ENCODE data around the gene MLYCD.
A peak's percentile ranks its signal among the peaks of the same experiment; 100 is the strongest.

Gene MLYCD

DNA sequence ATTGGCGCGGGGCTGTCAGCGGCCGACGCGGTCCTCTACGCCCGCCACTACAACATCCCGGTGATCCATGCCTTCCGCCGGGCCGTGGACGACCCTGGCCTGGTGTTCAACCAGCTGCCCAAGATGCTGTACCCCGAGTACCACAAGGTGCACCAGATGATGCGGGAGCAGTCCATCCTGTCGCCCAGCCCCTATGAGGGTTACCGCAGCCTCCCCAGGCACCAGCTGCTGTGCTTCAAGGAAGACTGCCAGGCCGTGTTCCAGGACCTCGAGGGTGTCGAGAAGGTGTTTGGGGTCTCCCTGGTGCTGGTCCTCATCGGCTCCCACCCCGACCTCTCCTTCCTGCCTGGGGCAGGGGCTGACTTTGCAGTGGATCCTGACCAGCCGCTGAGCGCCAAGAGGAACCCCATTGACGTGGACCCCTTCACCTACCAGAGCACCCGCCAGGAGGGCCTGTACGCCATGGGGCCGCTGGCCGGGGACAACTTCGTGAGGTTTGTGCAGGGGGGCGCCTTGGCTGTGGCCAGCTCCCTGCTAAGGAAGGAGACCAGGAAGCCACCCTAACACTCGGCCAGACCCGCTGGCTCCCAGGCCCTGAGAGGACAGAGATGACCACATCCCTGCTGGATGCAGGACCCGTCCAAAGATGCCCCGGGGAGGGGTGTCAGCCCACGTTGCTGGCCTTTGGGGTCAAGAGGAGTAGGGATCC, 66.7 kb downstream of the MLYCD start:
- Mint-ChIP-seq H3K36me3 (no peaks in the 10 kb centered on the region), H3K4me3 (no peak overlapping the region), H3K9me3 (no peaks in the 10 kb centered on the region), H3K27me3 (peaks cover 41% of the 10 kb centered on the region), H3K27ac (no peak overlapping the region), H3K4me1 (peaks cover 2% of the 10 kb centered on the region)
- DNase-seq, result no peak
- CTCF ChIA-PET, result interaction anchor here (0.6 kb wide), 1 partner anchor 346 kb away, joined by 3 read pairs; no protein-coding TSS in a partner anchor

DNA sequence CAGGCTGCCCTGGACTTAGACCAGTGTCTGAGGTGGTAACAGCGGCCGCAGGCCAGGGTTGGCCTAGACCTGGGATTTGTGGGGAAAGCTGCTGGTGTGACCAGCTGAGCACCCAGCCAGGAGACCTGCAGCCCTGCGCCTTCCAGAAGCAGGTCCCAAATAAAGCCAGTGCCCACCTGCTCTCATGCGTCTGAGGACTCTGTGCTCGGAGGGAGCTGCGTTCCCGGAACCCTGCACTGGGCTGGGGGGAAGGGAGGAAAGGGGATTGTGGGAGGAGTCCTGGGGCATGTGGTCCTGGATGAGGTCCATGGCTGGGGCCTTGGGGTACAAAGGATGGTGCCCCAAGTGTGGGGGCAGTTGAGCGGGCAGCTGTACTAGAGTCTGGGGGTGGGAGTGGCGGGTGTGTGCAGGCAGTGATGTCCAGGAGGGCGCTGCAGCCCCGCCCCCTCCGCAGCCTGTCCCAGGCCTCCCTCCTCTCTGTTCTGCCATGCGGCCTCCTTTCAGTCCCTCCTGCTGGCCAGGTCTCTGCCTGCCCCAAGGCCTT, 67.3 kb downstream of the MLYCD start:
- no peak overlapping the region for H3K4me3 Mint-ChIP-seq
- no peak overlapping the region for H3K27ac Mint-ChIP-seq
- H3K36me3 Mint-ChIP-seq, result no peaks in the 10 kb centered on the region
- no peak for DNase-seq
- CTCF ChIA-PET, result interaction anchor here (1.2 kb wide), 1 partner anchor 13 kb away, joined by 4 read pairs; the partner anchor contains the start of gene OSGIN1
- H3K4me1 Mint-ChIP-seq, result peaks cover 2% of the 10 kb centered on the region
- H3K27me3 Mint-ChIP-seq, result peaks cover 46% of the 10 kb centered on the region
- no peaks in the 10 kb centered on the region for H3K9me3 Mint-ChIP-seq

- H3K27me3 Mint-ChIP-seq, result peaks cover 53% of the 10 kb centered on the region
- peaks cover 2% of the 10 kb centered on the region for H3K4me1 Mint-ChIP-seq
- H3K4me3 Mint-ChIP-seq, result no peak overlapping the region
- CTCF ChIA-PET, result interaction anchor here (1.2 kb wide), 1 partner anchor 14 kb away, joined by 4 read pairs; the partner anchor contains the start of gene OSGIN1
- no peaks in the 10 kb centered on the region for H3K36me3 Mint-ChIP-seq
- no peak overlapping the region for H3K27ac Mint-ChIP-seq
- no peaks in the 10 kb centered on the region for H3K9me3 Mint-ChIP-seq
- no peak for DNase-seq
Observed at GRCh38 chr16:83967091-83967490, 68.2 kb downstream of the MLYCD start.

GRCh38 chr16:83967838-83968305, 69.0 kb downstream of the MLYCD start, which contains the start of gene NECAB2:
Gene NECAB2 (plus strand): TSS chr16:83968244. CDS start chr16:83968649, 405 bp downstream.
- H3K4me3 Mint-ChIP-seq, result no peak within 1 kb of the TSS
- no peaks in the 10 kb centered on the region for H3K9me3 Mint-ChIP-seq
- peak; percentile 42 for DNase-seq
- no peaks in the 10 kb centered on the region for H3K36me3 Mint-ChIP-seq
- H3K4me1 Mint-ChIP-seq, result peaks cover 2% of the 10 kb centered on the region
- no peak within 1 kb of the TSS for H3K27ac Mint-ChIP-seq
- peaks cover 57% of the 10 kb centered on the region for H3K27me3 Mint-ChIP-seq
- CTCF ChIA-PET, result no interaction called here

GRCh38 chr16:83968306-83968851, 69.5 kb downstream of the MLYCD start:
- Mint-ChIP-seq H3K36me3 (no peaks in the 10 kb centered on the region), H3K4me3 (no peak overlapping the region), H3K27me3 (peaks cover 57% of the 10 kb centered on the region), H3K9me3 (no peaks in the 10 kb centered on the region), H3K27ac (no peak overlapping the region), H3K4me1 (peaks cover 2% of the 10 kb centered on the region)
- DNase-seq, result no peak
- CTCF ChIA-PET, result no interaction called here

DNA sequence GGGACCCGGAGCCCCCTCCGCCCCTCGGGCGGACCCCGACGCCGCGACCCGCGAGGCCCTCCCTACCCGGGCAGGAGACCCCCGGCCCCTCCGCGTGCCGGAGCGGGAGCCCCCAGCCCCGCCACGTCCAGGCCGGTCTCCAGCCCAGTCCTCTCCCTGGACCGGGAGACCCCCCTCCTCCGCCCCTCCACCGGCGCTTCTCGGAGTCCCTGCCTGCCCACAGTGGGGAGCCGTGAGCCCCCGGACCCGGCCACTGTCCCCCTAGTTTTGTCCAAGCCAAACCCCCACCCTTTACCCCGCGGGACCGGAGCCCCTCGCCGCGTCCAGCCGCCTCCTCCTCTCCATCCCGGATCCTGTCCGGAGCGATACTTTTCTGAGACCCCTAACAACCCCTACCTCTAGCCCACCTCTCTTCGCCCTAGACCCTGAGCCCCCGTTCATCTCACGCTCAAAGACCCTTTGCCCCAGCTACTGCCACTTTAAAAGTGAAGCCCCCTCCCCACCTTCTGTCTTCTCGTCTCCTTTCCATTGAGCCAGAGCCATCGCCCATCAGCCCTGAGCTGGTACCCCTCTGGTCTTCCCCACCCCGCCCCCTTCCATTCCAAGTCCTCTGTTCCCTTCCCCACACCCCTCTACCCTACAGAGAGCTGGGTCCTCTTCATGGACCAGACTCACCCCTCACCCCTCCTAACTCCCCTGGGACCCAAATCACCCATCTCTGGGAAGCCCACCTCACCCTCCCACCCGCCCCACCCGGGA, 70.2 kb downstream of the MLYCD start:
- DNase-seq, result no peak
- peaks cover 2% of the 10 kb centered on the region for H3K4me1 Mint-ChIP-seq
- H3K27me3 Mint-ChIP-seq, result peaks cover 57% of the 10 kb centered on the region
- CTCF ChIA-PET, result interaction anchor here (1.3 kb wide), 1 partner anchor 11 kb away, joined by 3 read pairs; no protein-coding TSS in a partner anchor
- H3K4me3 Mint-ChIP-seq, result no peak overlapping the region
- no peak overlapping the region for H3K27ac Mint-ChIP-seq
- H3K9me3 Mint-ChIP-seq, result no peaks in the 10 kb centered on the region
- no peaks in the 10 kb centered on the region for H3K36me3 Mint-ChIP-seq

- CTCF ChIA-PET, result interaction anchor here (1.2 to 1.5 kb wide), 3 partner anchors 11 to 13 kb away, joined by 3 to 4 read pairs (median 3); no protein-coding TSS in a partner anchor
- H3K4me1 Mint-ChIP-seq, result peaks cover 2% of the 10 kb centered on the region
- H3K36me3 Mint-ChIP-seq, result no peaks in the 10 kb centered on the region
- no peaks in the 10 kb centered on the region for H3K9me3 Mint-ChIP-seq
- DNase-seq, result no peak
- peaks cover 57% of the 10 kb centered on the region for H3K27me3 Mint-ChIP-seq
- no peak overlapping the region for H3K27ac Mint-ChIP-seq
- no peak overlapping the region for H3K4me3 Mint-ChIP-seq
Observed at GRCh38 chr16:83969771-83970429, 71.0 kb downstream of the MLYCD start.

DNA sequence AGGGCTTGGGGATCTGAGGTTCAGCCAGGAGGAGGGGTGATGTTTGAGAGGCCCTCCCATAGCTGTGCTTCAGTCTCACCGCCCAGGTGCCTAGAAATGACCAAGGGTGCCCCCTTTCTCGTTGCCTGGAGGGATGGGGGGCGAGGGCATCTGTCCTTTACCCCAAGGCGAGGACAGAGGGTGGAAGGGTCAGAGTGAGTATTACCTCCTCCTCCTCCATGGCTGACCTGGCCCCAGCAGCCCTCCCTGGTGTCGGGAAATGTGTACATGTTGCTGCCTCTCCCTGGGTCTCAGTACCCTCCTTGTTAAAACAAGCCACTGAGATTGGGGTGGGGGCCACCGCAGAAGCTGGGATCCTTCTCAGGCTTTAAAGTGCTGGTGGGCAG, 71.5 kb downstream of the MLYCD start:
- H3K27me3 Mint-ChIP-seq, result peaks cover 57% of the 10 kb centered on the region
- no peaks in the 10 kb centered on the region for H3K36me3 Mint-ChIP-seq
- H3K4me1 Mint-ChIP-seq, result peaks cover 2% of the 10 kb centered on the region
- CTCF ChIA-PET, result interaction anchor here (0.6 to 1.5 kb wide), 4 partner anchors 11 to 219 kb away, joined by 3 to 4 read pairs (median 3); no protein-coding TSS in a partner anchor
- no peak for DNase-seq
- no peak overlapping the region for H3K27ac Mint-ChIP-seq
- H3K9me3 Mint-ChIP-seq, result no peaks in the 10 kb centered on the region
- H3K4me3 Mint-ChIP-seq, result no peak overlapping the region

DNA sequence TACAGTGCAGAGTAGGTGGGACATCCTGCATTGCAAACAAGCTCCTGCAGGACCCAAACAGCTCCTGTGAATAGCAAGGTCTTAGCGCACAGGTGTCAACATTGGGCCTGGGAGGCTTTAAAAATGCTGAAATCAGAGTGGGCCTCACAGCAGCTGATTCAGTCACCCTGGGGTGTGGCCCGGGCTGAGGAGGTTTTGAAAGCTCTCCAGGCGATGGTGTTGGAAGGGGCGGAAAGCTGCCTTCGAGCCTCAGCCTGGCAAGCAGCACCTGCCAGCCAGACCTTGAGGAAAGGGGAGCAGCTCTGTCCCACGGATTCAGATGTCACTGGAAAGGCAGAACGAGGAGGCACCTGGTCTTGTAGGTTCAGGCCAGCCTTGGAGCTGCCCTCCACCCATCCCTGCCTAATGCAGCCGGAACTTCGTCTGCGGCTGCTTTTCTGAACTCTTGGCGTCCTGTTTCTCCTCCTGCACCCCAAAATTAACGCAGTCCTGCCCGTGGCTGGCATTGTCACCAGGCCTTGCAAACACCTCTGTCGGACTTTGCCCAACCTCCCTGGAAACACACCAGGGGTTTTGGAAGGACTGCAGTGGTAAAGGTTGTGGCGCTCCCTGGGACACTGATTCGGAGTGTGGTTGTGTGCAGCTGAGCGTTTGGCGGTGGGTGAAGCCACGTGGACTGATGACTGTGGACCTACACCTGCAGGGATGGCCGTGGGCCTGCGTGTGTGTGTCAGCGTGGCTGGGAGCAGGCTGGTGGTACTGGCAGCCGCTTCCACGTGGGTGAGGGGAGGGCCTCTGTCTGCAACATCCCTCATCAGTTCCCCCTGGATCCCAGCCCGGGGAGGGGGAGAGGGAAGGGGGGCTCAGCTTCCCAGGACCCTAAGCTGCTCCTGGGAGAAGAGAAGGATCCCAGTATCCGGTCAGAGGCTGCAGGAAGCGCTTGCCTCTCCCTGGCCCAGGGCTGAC, 72.5 kb downstream of the MLYCD start:
- Mint-ChIP-seq H3K27me3 (peaks cover 54% of the 10 kb centered on the region), H3K36me3 (no peaks in the 10 kb centered on the region), H3K4me3 (no peak overlapping the region), H3K9me3 (no peaks in the 10 kb centered on the region), H3K27ac (no peak overlapping the region), H3K4me1 (peaks cover 2% of the 10 kb centered on the region)
- CTCF ChIA-PET, result interaction anchor here (0.6 to 1.5 kb wide), 6 partner anchors 12 to 218 kb away, joined by 3 to 4 read pairs (median 3); no protein-coding TSS in a partner anchor
- DNase-seq, result no peak

- Mint-ChIP-seq H3K27ac (no peak overlapping the region), H3K4me1 (peaks cover 2% of the 10 kb centered on the region), H3K27me3 (peaks cover 47% of the 10 kb centered on the region), H3K36me3 (no peaks in the 10 kb centered on the region), H3K9me3 (no peaks in the 10 kb centered on the region), H3K4me3 (no peak overlapping the region)
- CTCF ChIA-PET, result no interaction called here
- no peak for DNase-seq
Observed at GRCh38 chr16:83972256-83973008, 73.5 kb downstream of the MLYCD start.

DNA sequence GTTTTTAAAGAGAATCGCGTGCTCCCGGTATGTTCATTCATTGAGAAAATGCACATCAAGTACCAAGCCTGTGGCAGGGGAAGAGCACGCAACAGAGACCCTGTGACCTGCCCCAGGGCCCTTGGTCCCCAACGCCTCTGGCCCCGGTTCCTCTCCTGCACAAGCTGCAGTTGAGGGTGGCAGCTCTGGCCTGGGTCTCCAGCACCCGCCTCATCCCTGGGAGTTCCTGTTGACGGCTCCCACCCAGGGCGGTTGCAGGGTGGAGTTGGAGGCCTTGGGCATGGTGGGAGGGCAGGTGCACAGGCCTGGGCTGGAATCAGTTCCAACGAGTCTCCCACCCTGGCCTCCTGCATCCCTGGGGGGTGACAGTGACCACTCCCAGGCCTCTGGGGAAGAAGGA, 74.2 kb downstream of the MLYCD start:
- Mint-ChIP-seq H3K27me3 (peaks cover 41% of the 10 kb centered on the region), H3K4me3 (no peak overlapping the region), H3K27ac (no peak overlapping the region), H3K36me3 (no peaks in the 10 kb centered on the region), H3K4me1 (no peaks in the 10 kb centered on the region), H3K9me3 (peaks cover 2% of the 10 kb centered on the region)
- CTCF ChIA-PET, result no interaction called here
- DNase-seq, result no peak

DNA sequence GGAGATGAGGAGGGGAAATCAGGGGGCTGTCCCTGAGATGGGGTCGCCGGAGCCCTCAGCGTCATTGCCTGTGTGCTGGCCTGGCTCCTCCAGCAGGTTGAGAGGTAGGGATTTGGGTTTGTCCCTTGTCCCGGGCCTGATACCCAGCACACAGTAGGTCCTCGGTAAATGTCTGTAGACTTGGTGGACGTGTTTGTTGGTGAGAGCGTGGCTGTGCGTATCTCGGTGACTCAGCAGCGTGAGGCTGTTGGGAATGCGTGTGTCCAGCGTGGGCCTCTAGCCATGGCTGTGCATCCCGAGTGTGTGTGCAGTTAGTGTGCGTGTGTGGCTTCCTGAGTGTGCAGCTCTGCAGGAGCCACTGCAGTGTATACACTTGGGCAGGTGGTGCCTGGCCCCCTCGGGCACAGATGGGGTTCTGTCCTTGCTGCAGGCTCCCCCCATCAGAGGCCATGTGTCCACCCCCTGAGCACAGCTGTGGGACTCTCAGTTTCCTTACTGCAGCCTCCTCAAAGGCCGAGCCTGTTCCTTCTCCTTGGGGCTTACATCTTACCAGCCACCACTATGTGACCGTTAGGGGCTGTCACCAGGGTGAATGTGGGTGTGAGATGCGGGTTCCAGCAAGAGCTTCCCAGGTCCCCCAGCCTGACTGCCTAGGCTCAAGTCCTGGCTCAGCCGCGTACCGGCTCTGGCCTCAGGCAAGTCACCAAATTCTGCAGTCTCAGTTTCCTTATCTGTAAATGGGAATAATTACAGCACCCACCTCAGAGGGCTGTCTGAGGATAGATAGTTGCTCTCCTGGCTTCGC, 74.9 kb downstream of the MLYCD start:
- Mint-ChIP-seq H3K36me3 (no peaks in the 10 kb centered on the region), H3K27me3 (peaks cover 41% of the 10 kb centered on the region), H3K9me3 (peaks cover 9% of the 10 kb centered on the region), H3K4me3 (no peak overlapping the region), H3K4me1 (no peaks in the 10 kb centered on the region), H3K27ac (no peak overlapping the region)
- CTCF ChIA-PET, result no interaction called here
- no peak for DNase-seq

All from activated naive CD4-positive, alpha-beta T cell treated with anti-CD3 and anti-CD28 coated beads, Interleukin-2, amount 10 ng/mL, durations not matched to agents 7 days and 5 days (primary cell).